Activated T-helper 17 cell treated with anti-CD3 and anti-CD28 coated beads, Interleukin-2, amount 50 U/mL, for 72 hours (primary cell): ENCODE measurements around the gene ZNF391. TPM values are rescaled to one million over a fixed set of nuclear protein-coding genes. Genes with fewer than 3 reads are reported as not detected.
A peak's percentile ranks its signal among the peaks of the same experiment; 100 is the strongest.
"Not testable (repeated sequence)": the region's sequence is repeated elsewhere in the genome, so short reads cannot be mapped to it uniquely, and the experiment has no call there.

ENCODE experiments used
- ATAC-seq: fragments of 150-1000 bp; cut with Tn5 transposase; replicated peaks from 2 replicates; pipeline ENCODE4 v1.10.0; 2021; ENCODE audit warnings: mild to moderate bottlenecking, moderate library complexity
- H3K27ac Mint-ChIP-seq: one replicate; pipeline ENCODE4 v1.8.0; 2022; ENCODE audit warnings: mixed read lengths
- H3K27me3 Mint-ChIP-seq: one replicate; pipeline ENCODE4 v1.8.0; 2022; ENCODE audit warnings: mixed read lengths
- H3K36me3 Mint-ChIP-seq: one replicate; pipeline ENCODE4 v1.8.0; 2022; ENCODE audit warnings: low read depth, mild to moderate bottlenecking, mixed read lengths
- H3K4me1 Mint-ChIP-seq: one replicate; pipeline ENCODE4 v1.8.0; 2022; ENCODE audit warnings: mixed read lengths
- H3K4me3 Mint-ChIP-seq: one replicate; pipeline ENCODE4 v1.8.0; 2022; ENCODE audit warnings: mild to moderate bottlenecking, mixed read lengths
- H3K9me3 Mint-ChIP-seq: one replicate; pipeline ENCODE4 v1.8.0; 2022; ENCODE audit warnings: mixed read lengths
- total RNA-seq, 2 donors: library from RNA; stranded (reverse); gene quantifications; one replicate each; pipeline ENCODE4 v1.2.3, GENCODE V29; 2022

Gene ZNF391
- total RNA-seq = 1 to 10 TPM; 2.0 to 2.7 TPM

- Mint-ChIP-seq H3K27ac (peak within 1 kb of the TSS; percentile 60), H3K36me3 (no peaks in the 10 kb centered on the region), H3K4me1 (no peaks in the 10 kb centered on the region), H3K27me3 (peaks cover 2% of the 10 kb centered on the region), H3K4me3 (peak within 1 kb of the TSS; percentile 90), H3K9me3 (peaks cover 2% of the 10 kb centered on the region)
- ATAC-seq = peak; percentile 97
Measured at GRCh38 chr6:27388293-27389197, at the start of gene ZNF391. Gene ZNF391, plus strand, starts transcription at chr6:27388759. Its CDS starts 11,612 bp downstream, at chr6:27400371.

DNA sequence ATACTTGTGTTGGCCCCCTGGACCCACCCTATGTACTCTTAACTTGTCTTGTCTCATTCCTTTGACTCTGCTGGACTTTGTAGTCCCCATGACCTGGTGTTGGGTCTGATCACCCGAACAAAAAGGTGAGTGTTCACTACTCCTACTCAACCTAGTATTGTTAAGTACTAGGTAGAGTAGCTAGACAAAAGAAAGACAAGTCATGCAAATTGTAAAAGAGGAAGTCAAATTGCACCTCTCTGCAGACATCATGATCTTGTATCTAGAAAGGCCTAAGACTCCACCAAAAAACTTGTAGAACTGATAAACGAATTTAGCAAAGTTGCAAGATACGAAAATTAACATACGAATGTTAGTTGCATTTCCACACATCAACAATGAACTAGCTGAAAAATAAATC lies 35.7 kb upstream of the ZNF391 start:
- no peak for ATAC-seq
- no peaks in the 10 kb centered on the region for H3K36me3 Mint-ChIP-seq
- no peaks in the 10 kb centered on the region for H3K4me1 Mint-ChIP-seq
- peaks cover 28% of the 10 kb centered on the region for H3K9me3 Mint-ChIP-seq
- H3K27me3 Mint-ChIP-seq = peaks cover 8% of the 10 kb centered on the region
- H3K27ac Mint-ChIP-seq = no peak overlapping the region
- H3K4me3 Mint-ChIP-seq = no peak overlapping the region

DNA sequence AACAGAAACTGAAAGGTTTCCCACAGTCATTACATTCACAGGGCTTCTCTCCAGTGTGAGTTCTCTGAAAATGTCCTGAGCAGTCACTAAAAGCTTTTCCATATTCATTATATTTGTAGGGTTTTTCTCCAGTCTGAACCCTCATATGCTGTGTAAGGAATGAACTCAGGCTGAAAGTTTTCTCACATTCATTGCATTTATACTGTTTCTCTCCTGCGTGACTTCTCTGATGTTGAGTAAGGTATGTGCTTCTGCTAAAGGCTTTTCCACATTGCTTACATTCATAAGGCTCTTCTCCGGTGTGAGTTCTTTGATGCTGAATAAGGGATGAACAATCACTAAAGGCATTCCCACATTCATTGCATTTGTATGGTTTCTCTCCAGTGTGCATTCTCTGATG lies 29.8 kb upstream of the ZNF391 start:
- no peak overlapping the region for H3K4me3 Mint-ChIP-seq
- no peak for ATAC-seq
- H3K36me3 Mint-ChIP-seq = peaks cover 27% of the 10 kb centered on the region
- no peak overlapping the region for H3K27ac Mint-ChIP-seq
- H3K9me3 Mint-ChIP-seq = peaks cover 36% of the 10 kb centered on the region
- H3K4me1 Mint-ChIP-seq = no peaks in the 10 kb centered on the region
- no peaks in the 10 kb centered on the region for H3K27me3 Mint-ChIP-seq

GRCh38 chr6:27359231-27359630 lies 29.3 kb upstream of the ZNF391 start:
- H3K4me1 Mint-ChIP-seq = no peaks in the 10 kb centered on the region
- no peak overlapping the region for H3K27ac Mint-ChIP-seq
- peaks cover 27% of the 10 kb centered on the region for H3K36me3 Mint-ChIP-seq
- ATAC-seq = no peak
- H3K9me3 Mint-ChIP-seq = peaks cover 34% of the 10 kb centered on the region
- H3K27me3 Mint-ChIP-seq = no peaks in the 10 kb centered on the region
- H3K4me3 Mint-ChIP-seq = no peak overlapping the region

DNA sequence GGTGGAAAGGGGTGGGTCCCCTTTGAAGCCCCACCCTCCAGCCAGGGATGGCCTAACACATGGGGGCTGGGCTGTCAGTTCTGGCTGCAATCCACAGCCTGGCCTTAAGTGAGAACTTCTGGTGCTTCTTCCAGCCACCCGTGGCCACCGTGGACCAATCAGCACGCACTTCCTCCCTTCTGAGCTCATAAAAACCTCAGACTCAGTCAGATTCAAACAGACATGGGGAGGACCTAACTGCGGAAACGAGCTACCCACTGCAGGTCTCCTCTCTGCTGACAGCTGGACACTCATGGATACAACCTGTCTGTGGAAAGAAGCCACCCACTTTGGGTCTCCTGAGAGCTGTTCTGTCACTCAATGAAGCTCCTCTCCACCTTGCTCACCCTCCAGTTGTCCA lies 20.4 kb upstream of the ZNF391 start:
- no peak for ATAC-seq
- Mint-ChIP-seq H3K27ac (no peak overlapping the region), H3K27me3 (no peaks in the 10 kb centered on the region), H3K36me3 (peaks cover under 1% of the 10 kb centered on the region), H3K4me1 (no peaks in the 10 kb centered on the region), H3K9me3 (no peaks in the 10 kb centered on the region), H3K4me3 (no peak overlapping the region)

DNA sequence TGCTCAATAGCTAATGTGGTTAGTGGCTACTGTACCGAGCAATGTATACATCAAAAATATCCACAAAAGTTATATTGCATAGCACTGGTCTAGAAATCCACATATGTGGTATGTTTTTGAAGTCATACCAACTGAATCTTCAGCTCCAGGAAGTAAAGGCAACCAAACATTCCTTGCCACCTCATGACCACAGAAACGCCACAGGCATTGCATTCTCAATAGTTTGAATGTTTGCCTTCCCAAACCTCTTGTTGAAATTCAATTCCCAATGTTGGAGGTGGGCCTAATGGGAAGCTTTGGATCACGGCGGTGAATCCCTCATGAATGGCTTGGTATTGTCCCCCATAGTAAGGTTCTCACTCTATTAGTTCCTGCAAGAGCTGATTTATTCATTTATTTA lies 18.2 kb upstream of the ZNF391 start:
- Mint-ChIP-seq H3K4me3 (no peak overlapping the region), H3K9me3 (no peaks in the 10 kb centered on the region), H3K27ac (no peak overlapping the region), H3K36me3 (no peaks in the 10 kb centered on the region), H3K4me1 (peaks cover 8% of the 10 kb centered on the region), H3K27me3 (no peaks in the 10 kb centered on the region)
- ATAC-seq = no peak

- Mint-ChIP-seq H3K9me3 (no peaks in the 10 kb centered on the region), H3K36me3 (no peaks in the 10 kb centered on the region), H3K4me1 (peaks cover 8% of the 10 kb centered on the region), H3K27ac (peak overlapping the region; percentile 60), H3K27me3 (no peaks in the 10 kb centered on the region), H3K4me3 (peak overlapping the region; percentile 82)
- peak; percentile 100 for ATAC-seq
Measured at GRCh38 chr6:27374824-27375612, 13.5 kb upstream of the ZNF391 start.

GRCh38 chr6:27375613-27376079 lies 12.9 kb upstream of the ZNF391 start:
- H3K36me3 Mint-ChIP-seq = no peaks in the 10 kb centered on the region
- H3K27ac Mint-ChIP-seq = peak overlapping the region; percentile 60
- H3K9me3 Mint-ChIP-seq = no peaks in the 10 kb centered on the region
- peaks cover 8% of the 10 kb centered on the region for H3K4me1 Mint-ChIP-seq
- ATAC-seq = no peak
- H3K27me3 Mint-ChIP-seq = no peaks in the 10 kb centered on the region
- peak overlapping the region; percentile 82 for H3K4me3 Mint-ChIP-seq

- not testable (repeated sequence) for ATAC-seq, H3K27ac Mint-ChIP-seq, H3K4me1 Mint-ChIP-seq, H3K27me3 Mint-ChIP-seq, H3K4me3 Mint-ChIP-seq, H3K9me3 Mint-ChIP-seq, H3K36me3 Mint-ChIP-seq
Measured at GRCh38 chr6:27378406-27378805, 10.2 kb upstream of the ZNF391 start.

GRCh38 chr6:27381001-27381400 lies 7.6 kb upstream of the ZNF391 start:
- H3K9me3 Mint-ChIP-seq = peaks cover 12% of the 10 kb centered on the region
- not testable (repeated sequence) for H3K27ac Mint-ChIP-seq, ATAC-seq, H3K4me3 Mint-ChIP-seq, H3K4me1 Mint-ChIP-seq, H3K36me3 Mint-ChIP-seq
- peaks cover 12% of the 10 kb centered on the region for H3K27me3 Mint-ChIP-seq

- Mint-ChIP-seq H3K27me3 (peaks cover 12% of the 10 kb centered on the region), H3K27ac (no peak overlapping the region), H3K36me3 (no peaks in the 10 kb centered on the region), H3K9me3 (peaks cover 12% of the 10 kb centered on the region), H3K4me3 (no peak overlapping the region), H3K4me1 (no peaks in the 10 kb centered on the region)
- ATAC-seq = no peak
Measured at GRCh38 chr6:27383011-27383410, 5.5 kb upstream of the ZNF391 start.

- no peaks in the 10 kb centered on the region for H3K36me3 Mint-ChIP-seq
- no peaks in the 10 kb centered on the region for H3K4me1 Mint-ChIP-seq
- no peak overlapping the region for H3K27ac Mint-ChIP-seq
- peaks cover 12% of the 10 kb centered on the region for H3K9me3 Mint-ChIP-seq
- H3K4me3 Mint-ChIP-seq = no peak overlapping the region
- ATAC-seq = no peak
- peaks cover 12% of the 10 kb centered on the region for H3K27me3 Mint-ChIP-seq
Measured at GRCh38 chr6:27383481-27383880, 5.1 kb upstream of the ZNF391 start.

DNA sequence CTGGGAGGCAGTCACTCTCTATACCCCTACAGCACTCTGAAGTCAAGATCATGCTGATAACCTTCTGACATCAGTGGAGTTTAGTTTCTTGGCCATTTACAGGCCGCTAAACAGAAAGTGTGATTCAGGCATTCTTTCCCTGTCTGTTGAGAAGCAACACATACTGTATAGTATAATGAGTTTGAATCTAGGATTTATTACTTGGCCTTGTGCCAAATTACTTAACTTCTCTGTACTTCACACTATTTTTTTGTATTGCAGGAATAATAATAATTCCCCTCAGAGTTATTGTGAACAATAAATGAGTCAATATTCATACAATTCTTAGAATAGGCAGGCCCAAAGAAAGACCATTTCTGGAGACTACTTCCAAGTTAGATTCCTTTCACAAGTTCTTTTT lies 4.1 kb downstream of the ZNF391 start:
- H3K4me1 Mint-ChIP-seq = no peaks in the 10 kb centered on the region
- H3K9me3 Mint-ChIP-seq = no peaks in the 10 kb centered on the region
- H3K4me3 Mint-ChIP-seq = no peak overlapping the region
- no peak overlapping the region for H3K27ac Mint-ChIP-seq
- no peak for ATAC-seq
- H3K36me3 Mint-ChIP-seq = peaks cover 14% of the 10 kb centered on the region
- no peaks in the 10 kb centered on the region for H3K27me3 Mint-ChIP-seq

DNA sequence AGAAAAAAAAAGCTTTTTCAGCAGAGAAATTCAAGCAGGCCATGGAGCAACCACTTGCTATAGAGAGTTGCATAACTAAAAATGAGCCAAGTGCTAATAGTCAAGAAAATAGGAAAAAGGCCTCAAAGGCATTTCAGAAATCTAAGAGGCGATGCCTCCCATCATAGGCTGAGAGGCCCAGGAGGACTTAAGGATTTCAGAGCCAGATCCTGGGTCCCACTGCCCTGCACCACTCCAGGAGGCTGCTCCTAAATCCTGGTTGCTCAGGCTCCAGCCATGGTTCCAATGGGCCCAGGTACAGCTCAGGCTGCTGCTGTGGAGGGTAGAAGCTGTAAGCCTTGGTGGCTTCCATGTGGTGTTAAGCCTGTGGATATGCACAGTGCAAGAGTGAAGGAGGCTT lies 5.5 kb downstream of the ZNF391 start:
- Mint-ChIP-seq H3K4me3 (no peak overlapping the region), H3K4me1 (no peaks in the 10 kb centered on the region), H3K27ac (no peak overlapping the region), H3K9me3 (peaks cover 3% of the 10 kb centered on the region), H3K27me3 (no peaks in the 10 kb centered on the region), H3K36me3 (peaks cover 29% of the 10 kb centered on the region)
- ATAC-seq = no peak
